Subcutaneous abdominal adipose tissue (tissue), 5 donors: ENCODE measurements around the gene CMTM6.
"Not testable (repeated sequence)": the region's sequence is repeated elsewhere in the genome, so short reads cannot be mapped to it uniquely, and the experiment has no call there.

Source experiments
- H3K27ac ChIP-seq: one replicate; pipeline ENCODE4 v1.7.0; 2013; ENCODE audit warnings: low read depth, mild to moderate bottlenecking, inconsistent platforms, low read length, moderate library complexity
- H3K27me3 ChIP-seq, 5 donors: one replicate each; pipeline ENCODE4 v1.7.0; 2013; ENCODE audit warnings: low read length in 5 of 5, inconsistent platforms in 1 of 5; ENCODE audit not compliant: control insufficient read depth in 5 of 5, insufficient read depth in 4 of 5
- H3K36me3 ChIP-seq, 5 donors: one replicate each; pipeline ENCODE4 v1.7.0; 2013; ENCODE audit warnings: low read length in 5 of 5; ENCODE audit not compliant: control insufficient read depth in 5 of 5, insufficient read depth in 5 of 5
- H3K4me1 ChIP-seq, 5 donors: one replicate each; pipeline ENCODE4 v1.7.0; 2013; ENCODE audit warnings: low read length in 5 of 5, mild to moderate bottlenecking in 3 of 5, moderate library complexity in 1 of 5; ENCODE audit not compliant: control insufficient read depth in 5 of 5, insufficient read depth in 5 of 5
- H3K4me3 ChIP-seq, 5 donors: one replicate each; pipeline ENCODE4 v1.7.0; 2013; ENCODE audit warnings: low read length in 5 of 5, low read depth in 1 of 5
- H3K9ac ChIP-seq, 5 donors: one replicate each; pipeline ENCODE4 v1.7.0; 2013; ENCODE audit warnings: low read length in 5 of 5, mild to moderate bottlenecking in 4 of 5, moderate library complexity in 3 of 5
- H3K9me3 ChIP-seq, 5 donors: one replicate each; pipeline ENCODE4 v1.7.0; 2013; ENCODE audit warnings: low read length in 5 of 5; ENCODE audit not compliant: control insufficient read depth in 5 of 5
- donor health status: healthy.
- donor health status: healthy.
- donor health status: healthy.
- donor health status: healthy.
- donor health status: healthy.

Gene CMTM6

GRCh38 chr3:32525720-32526119, 23.1 kb upstream of the CMTM6 start:
- H3K9me3 ChIP-seq: peaks cover 0 to 3% (median 0%) of the 10 kb centered on the region in 5 donors
- no peaks in the 10 kb centered on the region for H3K4me1 ChIP-seq
- H3K27me3 ChIP-seq: no peaks in the 10 kb centered on the region
- H3K9ac ChIP-seq: no peak overlapping the region
- H3K4me3 ChIP-seq: no peak overlapping the region
- peaks cover 13 to 53% (median 40%) of the 10 kb centered on the region in 5 donors for H3K36me3 ChIP-seq
- H3K27ac ChIP-seq: no peak overlapping the region

GRCh38 chr3:32522682-32523081, 20.0 kb upstream of the CMTM6 start:
- Histone ChIP-seq H3K27ac (no peak overlapping the region), H3K27me3 (no peaks in the 10 kb centered on the region), H3K9ac (no peak overlapping the region), H3K4me1 (no peaks in the 10 kb centered on the region), H3K36me3 (peaks cover 7 to 27% (median 23%) of the 10 kb centered on the region in 5 donors), H3K9me3 (peaks cover 0 to 3% (median 0%) of the 10 kb centered on the region in 5 donors), H3K4me3 (no peak overlapping the region)

GRCh38 chr3:32518921-32519320, 16.3 kb upstream of the CMTM6 start:
- not testable (repeated sequence) for H3K9me3 ChIP-seq, H3K27ac ChIP-seq, H3K36me3 ChIP-seq, H3K4me3 ChIP-seq, H3K9ac ChIP-seq, H3K4me1 ChIP-seq, H3K27me3 ChIP-seq

GRCh38 chr3:32516751-32517150, 14.1 kb upstream of the CMTM6 start:
- not testable (repeated sequence) for H3K36me3 ChIP-seq, H3K9ac ChIP-seq, H3K27ac ChIP-seq, H3K4me1 ChIP-seq, H3K9me3 ChIP-seq, H3K27me3 ChIP-seq, H3K4me3 ChIP-seq

GRCh38 chr3:32511005-32511404, 8.4 kb upstream of the CMTM6 start:
- Histone ChIP-seq H3K4me3 (no peak overlapping the region), H3K27me3 (no peaks in the 10 kb centered on the region), H3K9ac (no peak overlapping the region), H3K4me1 (no peaks in the 10 kb centered on the region), H3K27ac (no peak overlapping the region), H3K9me3 (no peaks in the 10 kb centered on the region), H3K36me3 (no peaks in the 10 kb centered on the region)

GRCh38 chr3:32510075-32510724, 7.5 kb upstream of the CMTM6 start:
- Histone ChIP-seq H3K4me3 (no peak overlapping the region), H3K27ac (no peak overlapping the region), H3K27me3 (no peaks in the 10 kb centered on the region)

GRCh38 chr3:32508711-32509110, 6.1 kb upstream of the CMTM6 start:
- Histone ChIP-seq H3K4me1 (no peaks in the 10 kb centered on the region), H3K27me3 (no peaks in the 10 kb centered on the region), H3K9ac (no peak overlapping the region), H3K36me3 (no peaks in the 10 kb centered on the region), H3K27ac (no peak overlapping the region), H3K4me3 (no peak overlapping the region), H3K9me3 (no peaks in the 10 kb centered on the region)

More at GRCh38 chr3:32510075-32510724, 7.5 kb upstream of the CMTM6 start:
- Histone ChIP-seq H3K36me3 (no peaks in the 10 kb centered on the region), H3K4me1 (no peaks in the 10 kb centered on the region), H3K9me3 (no peaks in the 10 kb centered on the region), H3K9ac (no peak overlapping the region)

GRCh38 chr3:32506466-32506865, 3.8 kb upstream of the CMTM6 start:
- no peak overlapping the region for H3K27ac ChIP-seq
- no peaks in the 10 kb centered on the region for H3K36me3 ChIP-seq
- H3K9ac ChIP-seq: no peak overlapping the region
- H3K4me1 ChIP-seq: peaks cover 0 to 12% (median 4%) of the 10 kb centered on the region in 5 donors
- no peak overlapping the region for H3K4me3 ChIP-seq
- no peaks in the 10 kb centered on the region for H3K9me3 ChIP-seq
- no peaks in the 10 kb centered on the region for H3K27me3 ChIP-seq

- Histone ChIP-seq H3K9ac (peak overlapping the region in 3 of 5 donors; percentile 52 to 57 (median 53)), H3K27me3 (no peaks in the 10 kb centered on the region), H3K4me3 (peak overlapping the region; percentile 79 to 98 (median 93)), H3K27ac (peak overlapping the region; percentile 54), H3K9me3 (no peaks in the 10 kb centered on the region), H3K36me3 (no peaks in the 10 kb centered on the region), H3K4me1 (peaks cover 2 to 16% (median 9%) of the 10 kb centered on the region in 5 donors)
Observed at GRCh38 chr3:32502946-32503286, 264 bp upstream of the CMTM6 start.

- Histone ChIP-seq H3K27ac (peak overlapping the region; percentile 89), H3K4me1 (peaks cover 2 to 16% (median 9%) of the 10 kb centered on the region in 5 donors), H3K4me3 (peak overlapping the region; percentile 81 to 98 (median 93)), H3K27me3 (no peaks in the 10 kb centered on the region), H3K9ac (peak overlapping the region; percentile 80 to 95 (median 94)), H3K36me3 (no peaks in the 10 kb centered on the region), H3K9me3 (no peaks in the 10 kb centered on the region)
Observed at GRCh38 chr3:32501783-32502117, 902 bp downstream of the CMTM6 start.
